ENCODE results near the gene TRERF1.

DNA sequence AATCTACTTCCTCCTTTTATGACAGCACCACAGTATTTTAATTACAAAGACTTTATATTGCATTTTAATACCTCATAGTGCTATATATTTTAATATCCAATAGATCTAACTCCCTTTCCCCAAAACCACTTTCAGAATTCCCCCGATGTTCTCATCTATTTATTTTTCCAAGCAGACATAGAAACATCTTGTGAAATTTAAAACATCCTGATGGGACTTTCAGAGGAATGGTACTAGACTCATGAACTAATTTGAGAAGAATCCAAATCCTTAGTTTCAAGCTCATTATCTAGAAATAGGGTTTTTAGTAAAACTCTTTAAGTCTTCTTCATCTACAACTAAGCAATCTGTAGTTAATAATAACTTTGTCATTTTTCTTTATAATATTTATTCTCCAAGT, 97.0 kb downstream of the TRERF1 start:
- TF ChIP-seq ARNTL (CRISPR knock-in tag; IDR thresholded peaks at IDR 0.05; ENCODE audit: borderline replicate concordance, low read depth) (no peak), CSRNP3 (CRISPR knock-in tag; IDR thresholded peaks at IDR 0.05) (no peak), CREB5 (CRISPR knock-in tag; IDR thresholded peaks at IDR 0.05; ENCODE audit: low read depth) (no peak), OSR1 (CRISPR knock-in tag; IDR thresholded peaks at IDR 0.05) (no peak), PPARA (CRISPR knock-in tag; IDR thresholded peaks at IDR 0.05; ENCODE audit: borderline replicate concordance) (no peak), PATZ1 (CRISPR knock-in tag; IDR thresholded peaks at IDR 0.05; ENCODE audit: borderline replicate concordance) (no peak), ZNF70 (CRISPR knock-in tag; IDR thresholded peaks at IDR 0.05) (no peak), TCF4 (CRISPR knock-in tag; IDR thresholded peaks at IDR 0.05; ENCODE audit: borderline replicate concordance) (no peak), ZFP3 (CRISPR knock-in tag; IDR thresholded peaks at IDR 0.05) (no peak), ESRRG (CRISPR knock-in tag; IDR thresholded peaks at IDR 0.05) (no peak), RARB (CRISPR knock-in tag; IDR thresholded peaks at IDR 0.05) (no peak)
